Measurements from ENCODE around the gene ZNF429.

Gene ZNF429

GRCh38 chr19:21581646-21582240 lies 76.3 kb downstream of the ZNF429 start:
- no peak for TF ChIP-seq CTCF (IDR thresholded peaks at IDR 0.05; ENCODE audit: insufficient read depth, low read length, poor library complexity, severe bottlenecking)
- Histone ChIP-seq H3K36me3 (ENCODE audit: control insufficient read depth, insufficient read depth, low read length) (no peaks in the 10 kb centered on the region), H3K4me3 (replicated peaks; ENCODE audit: low read depth, low read length) (no peak overlapping the region), H3K27me3 (replicated peaks; ENCODE audit: control insufficient read depth, insufficient read depth, low read length) (no peaks in the 10 kb centered on the region)
- no peak for DNase-seq (ENCODE audit: extremely low read depth, insufficient read length)

- no peaks in the 10 kb centered on the region for H3K36me3 ChIP-seq (ENCODE audit: control insufficient read depth, insufficient read depth, low read length)
- no peaks in the 10 kb centered on the region for H3K27me3 ChIP-seq (replicated peaks; ENCODE audit: control insufficient read depth, insufficient read depth, low read length)
- TF ChIP-seq CTCF (IDR thresholded peaks at IDR 0.05; ENCODE audit: insufficient read depth, low read length, poor library complexity, severe bottlenecking), result no peak
- DNase-seq (ENCODE audit: extremely low read depth, insufficient read length), result no peak
- H3K4me3 ChIP-seq (replicated peaks; ENCODE audit: low read depth, low read length), result no peak overlapping the region
These were observed 79.1 kb downstream of the ZNF429 start for GRCh38 chr19:21584537-21584936.

GRCh38 chr19:21585281-21585890 lies 80.0 kb downstream of the ZNF429 start:
- no peaks in the 10 kb centered on the region for H3K27me3 ChIP-seq (replicated peaks; ENCODE audit: control insufficient read depth, insufficient read depth, low read length)
- no peak overlapping the region for H3K4me3 ChIP-seq (replicated peaks; ENCODE audit: low read depth, low read length)
- no peak for DNase-seq (ENCODE audit: extremely low read depth, insufficient read length)
- H3K36me3 ChIP-seq (ENCODE audit: control insufficient read depth, insufficient read depth, low read length), result no peaks in the 10 kb centered on the region
- no peak for TF ChIP-seq CTCF (IDR thresholded peaks at IDR 0.05; ENCODE audit: insufficient read depth, low read length, poor library complexity, severe bottlenecking)

GRCh38 chr19:21586311-21587116 lies 81.1 kb downstream of the ZNF429 start:
- H3K4me3 ChIP-seq (replicated peaks; ENCODE audit: low read depth, low read length), result no peak overlapping the region
- no peak for DNase-seq (ENCODE audit: extremely low read depth, insufficient read length)
- no peak for TF ChIP-seq CTCF (IDR thresholded peaks at IDR 0.05; ENCODE audit: insufficient read depth, low read length, poor library complexity, severe bottlenecking)
- H3K36me3 ChIP-seq (ENCODE audit: control insufficient read depth, insufficient read depth, low read length), result no peaks in the 10 kb centered on the region
- H3K27me3 ChIP-seq (replicated peaks; ENCODE audit: control insufficient read depth, insufficient read depth, low read length), result no peaks in the 10 kb centered on the region

- Histone ChIP-seq H3K36me3 (ENCODE audit: control insufficient read depth, insufficient read depth, low read length) (no peaks in the 10 kb centered on the region), H3K27me3 (replicated peaks; ENCODE audit: control insufficient read depth, insufficient read depth, low read length) (no peaks in the 10 kb centered on the region), H3K4me3 (replicated peaks; ENCODE audit: low read depth, low read length) (no peak overlapping the region)
- no peak for DNase-seq (ENCODE audit: extremely low read depth, insufficient read length)
- TF ChIP-seq CTCF (IDR thresholded peaks at IDR 0.05; ENCODE audit: insufficient read depth, low read length, poor library complexity, severe bottlenecking), result no peak
These were observed 81.7 kb downstream of the ZNF429 start for GRCh38 chr19:21587117-21587461.

All from GM06990 (cell line).